ENCODE data around the gene PRR20G.

GRCh38 chr3:127263037-127263436, 24.8 kb downstream of the PRR20G start:
- TF ChIP-seq TSHZ2 (CRISPR knock-in tag; IDR thresholded peaks at IDR 0.05) (no peak), ZC3H10 (CRISPR knock-in tag; IDR thresholded peaks at IDR 0.05) (no peak), ESRRG (CRISPR knock-in tag; IDR thresholded peaks at IDR 0.05) (no peak), PATZ1 (CRISPR knock-in tag; IDR thresholded peaks at IDR 0.05; ENCODE audit: borderline replicate concordance) (no peak), ISL1 (CRISPR knock-in tag; IDR thresholded peaks at IDR 0.05) (no peak), CSRNP3 (CRISPR knock-in tag; IDR thresholded peaks at IDR 0.05) (no peak), ARNTL (CRISPR knock-in tag; IDR thresholded peaks at IDR 0.05; ENCODE audit: borderline replicate concordance, low read depth) (no peak), CREB5 (CRISPR knock-in tag; IDR thresholded peaks at IDR 0.05; ENCODE audit: low read depth) (no peak), CSDC2 (CRISPR knock-in tag; IDR thresholded peaks at IDR 0.05) (no peak), OSR1 (CRISPR knock-in tag; IDR thresholded peaks at IDR 0.05) (no peak), POU6F1 (CRISPR knock-in tag; IDR thresholded peaks at IDR 0.05; ENCODE audit: borderline replicate concordance, low read depth) (no peak), BACH2 (CRISPR knock-in tag; IDR thresholded peaks at IDR 0.05; ENCODE audit: borderline replicate concordance) (no peak), ZNF8 (CRISPR knock-in tag; IDR thresholded peaks at IDR 0.05) (no peak)

Data from SK-N-SH treated with all-trans-retinoic acid at 6 μM for 48 hours (cell line).